ENCODE data around the gene PLAGL1. TPM values are rescaled to one million over a fixed set of nuclear protein-coding genes. Genes with fewer than 3 reads are reported as not detected.

The PLAGL1 gene
- total RNA-seq, 4 donors from 2014 or later = 21.7 to 39.2 (median 27.8) TPM

- no peak overlapping the region for H3K4me3 ChIP-seq (ENCODE audit: low read depth, poor library complexity, severe bottlenecking)
- TF ChIP-seq POLR2A (IDR thresholded peaks at IDR 0.05) (no peak), CTCF (IDR thresholded peaks at IDR 0.05) (no peak)
- 44 to 62% methylated on average over 6 of the region's 6 CpGs for WGBS, 2 donors
- DNase-seq (ENCODE audit: low spot score in 2 of 2) = peak in 1 of 2 donors; percentile 29
- intact Hi-C loops (cut with DNase I; ENCODE audit: low total_unique reads) = no loop called here
These were observed 105.9 kb downstream of the PLAGL1 start for GRCh38 chr6:143901885-143902750.

- H3K4me3 ChIP-seq (ENCODE audit: low read depth, poor library complexity, severe bottlenecking) = no peak overlapping the region
- no peak for DNase-seq (ENCODE audit: low spot score in 2 of 2)
- 82 to 84% methylated on average over 2 of the region's 2 CpGs for WGBS, 2 donors
- no peak for TF ChIP-seq CTCF (IDR thresholded peaks at IDR 0.05)
- no peak for TF ChIP-seq POLR2A (IDR thresholded peaks at IDR 0.05)
- intact Hi-C loops (cut with DNase I; ENCODE audit: low total_unique reads) = no loop called here
These were observed 107.7 kb downstream of the PLAGL1 start for GRCh38 chr6:143900358-143900757.

- peak in 1 of 2 donors; percentile 42 for DNase-seq (ENCODE audit: low spot score in 2 of 2)
- WGBS, 2 donors = 44 to 45% methylated on average over 3 of the region's 3 CpGs
- intact Hi-C loops (cut with DNase I; ENCODE audit: low total_unique reads) = no loop called here
- no peak overlapping the region for H3K4me3 ChIP-seq (ENCODE audit: low read depth, poor library complexity, severe bottlenecking)
- TF ChIP-seq CTCF (IDR thresholded peaks at IDR 0.05) (no peak), POLR2A (IDR thresholded peaks at IDR 0.05) (no peak)
These were observed 111.8 kb downstream of the PLAGL1 start for GRCh38 chr6:143896126-143896860.

- 67 to 71% methylated on average over 1 of the region's 1 CpG for WGBS, 2 donors
- TF ChIP-seq POLR2A (IDR thresholded peaks at IDR 0.05) (no peak), CTCF (IDR thresholded peaks at IDR 0.05) (no peak)
These were observed 113.4 kb downstream of the PLAGL1 start for GRCh38 chr6:143894655-143895054.

More at GRCh38 chr6:143894655-143895054, 113.4 kb downstream of the PLAGL1 start:
- DNase-seq (ENCODE audit: low spot score in 2 of 2) = no peak
- no peak overlapping the region for H3K4me3 ChIP-seq (ENCODE audit: low read depth, poor library complexity, severe bottlenecking)
- intact Hi-C loops (cut with DNase I; ENCODE audit: low total_unique reads) = no loop called here

Other genes with a start within 250 kb of the PLAGL1 start
- gene LTV1, start 164.9 kb downstream of the PLAGL1 start, total RNA-seq = 10 to 100 TPM in 3 of 4 donors, 1 to 10 TPM in 1; 9.5 to 19.0 (median 16.1) TPM
- not detected for gene ZC2HC1B, start 143.8 kb downstream of the PLAGL1 start, total RNA-seq
- gene SF3B5, start 87.3 kb upstream of the PLAGL1 start, total RNA-seq = 100 to 1,000 TPM in 3 of 4 donors, 10 to 100 TPM in 1; 97.7 to 161 (median 120) TPM
- 10 to 100 TPM; 14.4 to 34.3 (median 19.3) TPM for gene STX11, start 142.3 kb upstream of the PLAGL1 start, total RNA-seq

Measured in lower leg skin (tissue), 4 donors.